NCI-H1048 (cell line): Measurements from ENCODE around the gene RIPK1.

Experiments
- DNase-seq: peaks from one replicate; lab custom pipeline; 2025; lab: John Stamatoyannopoulos, UW

RIPK1 gene

GRCh38 chr6:3163248-3163594 lies 94.9 kb downstream of the RIPK1 start:
- no peak for DNase-seq

GRCh38 chr6:3164388-3164787 lies 96.1 kb downstream of the RIPK1 start:
- DNase-seq, result no peak
